Ovary (tissue), 3 donors: ENCODE measurements around the gene BAIAP2L1.

Experiments used
- EP300 ChIP-seq: sonication (generic); formaldehyde crosslinking; IDR thresholded peaks from one replicate; pipeline ENCODE4 v1.6.1; 2017; ENCODE audit warnings: antibody characterized with exemption
- TF ChIP-seq, protein P1 (sequence below), 3 donors: fragments of 450-650 bp in 2 of 3; fragments of 200-600 bp in 1 of 3; IDR thresholded peaks; one replicate each; pipeline versions ENCODE4 v1.5.1 to v1.8.0; 2016 to 2022; ENCODE audit warnings: antibody characterized with exemption in 3 of 3, mild to moderate bottlenecking in 1 of 3
- donor health status: DM: no; HTN: no; CAD: no.

- TF ChIP-seq, protein P1, sequence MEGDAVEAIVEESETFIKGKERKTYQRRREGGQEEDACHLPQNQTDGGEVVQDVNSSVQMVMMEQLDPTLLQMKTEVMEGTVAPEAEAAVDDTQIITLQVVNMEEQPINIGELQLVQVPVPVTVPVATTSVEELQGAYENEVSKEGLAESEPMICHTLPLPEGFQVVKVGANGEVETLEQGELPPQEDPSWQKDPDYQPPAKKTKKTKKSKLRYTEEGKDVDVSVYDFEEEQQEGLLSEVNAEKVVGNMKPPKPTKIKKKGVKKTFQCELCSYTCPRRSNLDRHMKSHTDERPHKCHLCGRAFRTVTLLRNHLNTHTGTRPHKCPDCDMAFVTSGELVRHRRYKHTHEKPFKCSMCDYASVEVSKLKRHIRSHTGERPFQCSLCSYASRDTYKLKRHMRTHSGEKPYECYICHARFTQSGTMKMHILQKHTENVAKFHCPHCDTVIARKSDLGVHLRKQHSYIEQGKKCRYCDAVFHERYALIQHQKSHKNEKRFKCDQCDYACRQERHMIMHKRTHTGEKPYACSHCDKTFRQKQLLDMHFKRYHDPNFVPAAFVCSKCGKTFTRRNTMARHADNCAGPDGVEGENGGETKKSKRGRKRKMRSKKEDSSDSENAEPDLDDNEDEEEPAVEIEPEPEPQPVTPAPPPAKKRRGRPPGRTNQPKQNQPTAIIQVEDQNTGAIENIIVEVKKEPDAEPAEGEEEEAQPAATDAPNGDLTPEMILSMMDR (IDR thresholded peaks at IDR 0.05), result no peak
- TF ChIP-seq EP300, result no peak
These were observed 81.7 kb downstream of the BAIAP2L1 start for GRCh38 chr7:98319176-98319575.
